Measurements from ENCODE around the gene PTAFR. TPM values are rescaled to one million over a fixed set of nuclear protein-coding genes. Genes with fewer than 3 reads are reported as not detected.

Gene PTAFR
- total RNA-seq, 1 experiment from 2014 or later: 1.9 TPM

- Histone ChIP-seq H3T11ph (ENCODE audit: low read length) (no peak overlapping the region), H3K56ac (ENCODE audit: insufficient read length, low read depth, low read length) (no peak overlapping the region), H4K8ac (replicated peaks; ENCODE audit: insufficient read length, low read depth, low read length) (no peak overlapping the region), H3K4me2 (ENCODE audit: insufficient read depth, insufficient read length, low read length) (no peak overlapping the region), H2BK120ac (ENCODE audit: low read depth, low read length, poor library complexity, severe bottlenecking) (no peak overlapping the region), H2BK5ac (ENCODE audit: insufficient read length, low read length) (no peak overlapping the region), H2AK5ac (ENCODE audit: insufficient read length, low read length) (no peak overlapping the region), H4K20me1 (ENCODE audit: control insufficient read depth, insufficient read depth, insufficient read length) (no peaks in the 10 kb centered on the region), H3K9me3 (ENCODE audit: control insufficient read depth, low read depth, low read length) (no peaks in the 10 kb centered on the region), H2BK20ac (ENCODE audit: low read depth, low read length, poor library complexity, severe bottlenecking) (no peak overlapping the region), H2BK12ac (ENCODE audit: insufficient read length, low read depth, low read length) (no peak overlapping the region), H3K4ac (ENCODE audit: low read depth, low read length) (no peak overlapping the region), H4K5ac (ENCODE audit: insufficient read length, low read depth, low read length) (no peak overlapping the region), H3K4me1 (ENCODE audit: insufficient read depth, low read length) (no peaks in the 10 kb centered on the region), H3K23me2 (ENCODE audit: insufficient read length, low read depth, low read length, poor library complexity, severe bottlenecking) (peaks cover 2% of the 10 kb centered on the region), H4K91ac (ENCODE audit: insufficient read length, low read depth, low read length) (no peak overlapping the region), H3K27me3 (ENCODE audit: insufficient read depth, low read length) (no peaks in the 10 kb centered on the region), H3K79me2 (ENCODE audit: insufficient read depth, low read length) (no peaks in the 10 kb centered on the region), H3K23ac (ENCODE audit: insufficient read length, low read depth, low read length) (no peak overlapping the region), H3K9ac (ENCODE audit: extremely low read depth, insufficient read length, low read length) (no peak overlapping the region), H3K18ac (ENCODE audit: insufficient read length, low read depth, low read length) (no peak overlapping the region), H3K27ac (ENCODE audit: insufficient read length, low read depth, low read length) (no peak overlapping the region), H2AFZ (ENCODE audit: low read length) (no peak overlapping the region), H3K79me1 (ENCODE audit: insufficient read depth, low read depth, low read length, poor library complexity, severe bottlenecking) (no peaks in the 10 kb centered on the region), H2BK15ac (ENCODE audit: low read depth, low read length) (no peak overlapping the region), H3K14ac (ENCODE audit: insufficient read depth, low read length) (no peak overlapping the region)
- Mint-ChIP-seq H3K36me3 (ENCODE audit: insufficient read depth in 1 of 3, low read depth in 3 of 3) (no peaks in the 10 kb centered on the region), H3K9me3 (no peaks in the 10 kb centered on the region; a peak in 1 of 5 replicates), H3K4me1 (peaks cover 11 to 12% of the 10 kb centered on the region in 2 experiments), H3K27me3 (ENCODE audit: low read depth) (no peaks in the 10 kb centered on the region), H3K4me3 (no peak overlapping the region), H3K27ac (no peak overlapping the region; a peak in 1 of 7 replicates)
- no CpG with 5 or more reads among the region's 12 CpGs for WGBS (ENCODE audit: extremely low coverage, insufficient read length, low lambda C conversion rate)
- TF ChIP-seq, protein P1, sequence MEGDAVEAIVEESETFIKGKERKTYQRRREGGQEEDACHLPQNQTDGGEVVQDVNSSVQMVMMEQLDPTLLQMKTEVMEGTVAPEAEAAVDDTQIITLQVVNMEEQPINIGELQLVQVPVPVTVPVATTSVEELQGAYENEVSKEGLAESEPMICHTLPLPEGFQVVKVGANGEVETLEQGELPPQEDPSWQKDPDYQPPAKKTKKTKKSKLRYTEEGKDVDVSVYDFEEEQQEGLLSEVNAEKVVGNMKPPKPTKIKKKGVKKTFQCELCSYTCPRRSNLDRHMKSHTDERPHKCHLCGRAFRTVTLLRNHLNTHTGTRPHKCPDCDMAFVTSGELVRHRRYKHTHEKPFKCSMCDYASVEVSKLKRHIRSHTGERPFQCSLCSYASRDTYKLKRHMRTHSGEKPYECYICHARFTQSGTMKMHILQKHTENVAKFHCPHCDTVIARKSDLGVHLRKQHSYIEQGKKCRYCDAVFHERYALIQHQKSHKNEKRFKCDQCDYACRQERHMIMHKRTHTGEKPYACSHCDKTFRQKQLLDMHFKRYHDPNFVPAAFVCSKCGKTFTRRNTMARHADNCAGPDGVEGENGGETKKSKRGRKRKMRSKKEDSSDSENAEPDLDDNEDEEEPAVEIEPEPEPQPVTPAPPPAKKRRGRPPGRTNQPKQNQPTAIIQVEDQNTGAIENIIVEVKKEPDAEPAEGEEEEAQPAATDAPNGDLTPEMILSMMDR (conservative IDR thresholded peaks at IDR 0.05): no peak
- no peak for DNase-seq
These were observed 4.1 kb upstream of the PTAFR start for GRCh38 chr1:28180306-28181305.
